Common myeloid progenitor, CD34-positive (primary cell): ENCODE results near the gene KRTAP20-1. TPM values are rescaled to one million over a fixed set of nuclear protein-coding genes. Genes with fewer than 3 reads are reported as not detected.

Experiments
- CTCF ChIA-PET: fragments of 350-600 bp; sonication (Branson Sonifier 250); formaldehyde crosslinking; loops from one replicate; lab custom pipeline; 2021; ENCODE audit warnings: antibody characterized with exemption; lab: Charles Lee
- POLR2A ChIA-PET: fragments of 350-600 bp; sonication (Branson Sonifier 250); formaldehyde crosslinking; loops from one replicate; lab custom pipeline; 2021; ENCODE audit warnings: antibody characterized with exemption; lab: Charles Lee
- DNase-seq, 3 donors: peaks; one replicate each; pipeline versions ENCODE4 v3.0.0 to v3.0.0-alpha.2; 2013
- H3K27ac ChIP-seq, 2 experiments: 1 replicate in 1 of 2; 2 replicates in 1 of 2; pipeline ENCODE4 v1.7.0; 2013; ENCODE audit warnings: inconsistent platforms in 2 of 2, low read length in 2 of 2, mild to moderate bottlenecking in 2 of 2, low read depth in 1 of 2, moderate library complexity in 1 of 2; ENCODE audit not compliant: severe bottlenecking in 2 of 2, insufficient read depth in 1 of 2, poor library complexity in 1 of 2
- H3K27me3 ChIP-seq, 5 experiments: replicated peaks in 2 of 5; 1 replicate in 3 of 5; 2 replicates in 2 of 5; pipeline versions ENCODE4 v1.6.1 to v1.7.0; 2013; ENCODE audit warnings: low read length in 4 of 5, mild to moderate bottlenecking in 2 of 5, moderate library complexity in 2 of 5, inconsistent platforms in 1 of 5; ENCODE audit not compliant: insufficient read depth in 5 of 5, control insufficient read depth in 4 of 5
- H3K36me3 ChIP-seq, 4 experiments: 1 replicate in 2 of 4; 2 replicates in 2 of 4; pipeline versions ENCODE4 v1.6.1 to v1.7.0; 2013; ENCODE audit warnings: low read length in 3 of 4, control low read depth in 1 of 4, mild to moderate bottlenecking in 1 of 4; ENCODE audit not compliant: control insufficient read depth in 4 of 4, insufficient read depth in 4 of 4
- H3K4me1 ChIP-seq, 4 experiments: 1 replicate in 3 of 4; 2 replicates in 1 of 4; pipeline versions ENCODE4 v1.6.1 to v1.7.1; 2013; ENCODE audit warnings: low read length in 3 of 4, mild to moderate bottlenecking in 3 of 4, control low read depth in 1 of 4, inconsistent platforms in 1 of 4, moderate library complexity in 1 of 4; ENCODE audit not compliant: control insufficient read depth in 4 of 4, insufficient read depth in 4 of 4; ENCODE audit errors: control extremely low read depth in 1 of 4
- H3K4me3 ChIP-seq, 7 experiments: 1 replicate in 4 of 7; 2 replicates in 3 of 7; pipeline versions ENCODE4 v1.5.1 to v1.7.0; 2013; ENCODE audit warnings: mild to moderate bottlenecking in 7 of 7, low read length in 6 of 7, moderate library complexity in 6 of 7, inconsistent platforms in 2 of 7, low read depth in 2 of 7, control low read depth in 1 of 7; ENCODE audit not compliant: insufficient read depth in 4 of 7, control insufficient read depth in 1 of 7; ENCODE audit errors: extremely low read depth in 1 of 7
- H3K9me3 ChIP-seq, 5 experiments: 1 replicate in 4 of 5; 2 replicates in 1 of 5; pipeline versions ENCODE4 v1.6.1 to v1.7.1; 2013; ENCODE audit warnings: low read length in 4 of 5, mild to moderate bottlenecking in 2 of 5, inconsistent platforms in 1 of 5, low read depth in 1 of 5, moderate library complexity in 1 of 5; ENCODE audit not compliant: control insufficient read depth in 4 of 5, insufficient read depth in 2 of 5; ENCODE audit errors: control extremely low read depth in 1 of 5
- WGBS: methylation state at CpG from one replicate; pipeline ENCODE4 v1.1.5; 2013; ENCODE audit not compliant: insufficient coverage; 5-methylcytosine and 5-hydroxymethylcytosine counted together
- polyA plus RNA-seq: library from polyadenylated mRNA; unstranded; fragments of 120-200 nt; gene quantifications from one replicate; pipeline ENCODE4 v1.2.1, GENCODE V29; 2013

The KRTAP20-1 gene, protein sequence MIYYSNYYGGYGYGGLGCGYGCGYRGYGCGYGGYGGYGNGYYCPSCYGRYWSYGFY
- polyA plus RNA-seq = not detected

DNA sequence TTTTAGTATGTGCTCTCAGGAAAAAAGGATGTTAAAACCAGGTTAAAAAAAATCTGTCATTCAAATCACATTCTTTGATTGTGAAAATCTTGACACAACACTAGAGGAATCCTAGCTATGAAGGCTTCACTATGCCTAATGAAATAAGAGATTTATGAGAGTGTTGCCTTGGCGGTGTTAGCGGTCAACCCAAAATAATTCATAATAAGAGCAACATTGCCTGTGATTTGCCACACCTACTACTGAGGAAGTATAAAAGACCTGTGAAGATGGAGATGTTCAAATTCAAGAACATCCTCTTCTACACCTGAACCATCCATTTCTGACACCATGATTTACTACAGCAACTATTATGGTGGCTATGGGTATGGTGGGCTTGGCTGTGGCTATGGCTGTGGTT, at the start of gene KRTAP20-1:
KRTAP20-1 (plus strand) TSS at position 301 of the 400 bp plus-strand sequence; CDS start at position 331, 30 bp downstream.
- DNase-seq = no peak
- no peaks in the 10 kb centered on the region for H3K4me1 ChIP-seq
- ChIA-PET CTCF (no interaction called here), POLR2A (no interaction called here)
- H3K36me3 ChIP-seq = no peaks in the 10 kb centered on the region
- H3K27me3 ChIP-seq = no peaks in the 10 kb centered on the region
- H3K9me3 ChIP-seq = no peaks in the 10 kb centered on the region
- H3K4me3 ChIP-seq = no peak within 1 kb of the TSS
- no CpG with 5 or more reads among the region's 2 CpGs for WGBS
- no peak within 1 kb of the TSS for H3K27ac ChIP-seq

DNA sequence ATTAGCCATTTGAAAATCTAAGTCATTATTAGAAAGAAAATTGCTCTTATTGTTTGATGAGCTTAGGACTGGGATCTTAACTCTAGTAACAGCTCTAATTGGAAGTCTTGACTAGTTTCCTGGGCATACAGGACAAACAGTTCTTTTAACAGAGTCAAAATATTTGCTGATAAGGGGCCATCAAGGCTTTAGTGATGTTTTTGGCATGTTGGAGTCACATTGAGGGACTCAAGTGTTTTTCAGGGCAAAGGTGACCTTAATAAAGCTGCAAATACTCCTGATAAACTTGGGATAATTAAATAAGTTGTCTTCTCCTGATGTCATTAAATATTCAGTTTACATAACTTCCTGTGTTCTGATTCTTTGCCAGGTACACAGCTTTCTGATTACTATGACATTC, 48.6 kb upstream of the KRTAP20-1 start:
- Histone ChIP-seq H3K4me1 (no peaks in the 10 kb centered on the region), H3K27ac (no peak overlapping the region), H3K36me3 (no peaks in the 10 kb centered on the region), H3K9me3 (no peaks in the 10 kb centered on the region), H3K4me3 (no peak overlapping the region), H3K27me3 (no peaks in the 10 kb centered on the region)
- ChIA-PET CTCF (no interaction called here), POLR2A (no interaction called here)
- DNase-seq = no peak

DNA sequence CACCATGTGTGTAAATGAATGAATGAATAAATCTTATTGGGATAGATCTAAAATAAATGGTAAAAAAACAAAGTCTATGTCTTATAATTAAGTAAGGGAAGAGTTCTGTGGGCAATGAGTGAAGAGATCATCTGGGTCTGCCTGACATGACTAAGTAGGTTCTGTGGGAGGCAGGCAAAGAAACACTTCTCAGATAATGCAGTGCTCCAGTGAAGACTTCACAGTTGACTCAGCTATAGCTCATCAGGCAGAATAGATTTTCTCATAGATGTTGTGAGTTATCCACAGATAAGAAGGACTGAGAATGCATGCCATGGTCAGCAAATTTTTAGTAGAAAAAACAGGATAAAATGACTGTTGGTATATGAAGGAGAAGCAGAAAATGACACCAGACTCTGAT, 38.5 kb upstream of the KRTAP20-1 start:
- no peak for DNase-seq
- CTCF ChIA-PET = no interaction called here
- Histone ChIP-seq H3K27ac (no peak overlapping the region), H3K27me3 (no peaks in the 10 kb centered on the region), H3K4me3 (no peak overlapping the region), H3K4me1 (no peaks in the 10 kb centered on the region), H3K36me3 (no peaks in the 10 kb centered on the region), H3K9me3 (no peaks in the 10 kb centered on the region)
- POLR2A ChIA-PET = no interaction called here

DNA sequence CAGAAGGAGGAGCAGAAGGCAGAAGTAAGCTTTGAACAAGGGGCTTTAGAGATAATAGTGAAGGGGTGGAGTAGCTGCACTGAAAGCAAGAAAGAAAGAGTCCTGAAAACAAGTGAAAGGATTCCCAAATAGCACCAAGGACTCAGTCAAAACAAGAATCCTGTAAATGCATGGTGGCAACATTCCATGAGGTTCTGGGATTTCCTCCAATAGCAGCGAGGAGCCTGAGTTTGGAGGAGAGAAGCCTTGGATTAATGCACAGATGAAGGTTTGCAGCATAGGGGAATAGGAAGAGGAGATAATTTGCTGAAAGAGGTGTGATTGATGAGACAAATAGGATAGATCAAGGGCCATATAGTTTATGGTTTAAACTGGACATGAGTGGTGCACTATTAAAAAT, 36.9 kb upstream of the KRTAP20-1 start:
- 93% methylated on average over 1 of the region's 1 CpG for WGBS
- CTCF ChIA-PET = no interaction called here
- POLR2A ChIA-PET = no interaction called here

DNA sequence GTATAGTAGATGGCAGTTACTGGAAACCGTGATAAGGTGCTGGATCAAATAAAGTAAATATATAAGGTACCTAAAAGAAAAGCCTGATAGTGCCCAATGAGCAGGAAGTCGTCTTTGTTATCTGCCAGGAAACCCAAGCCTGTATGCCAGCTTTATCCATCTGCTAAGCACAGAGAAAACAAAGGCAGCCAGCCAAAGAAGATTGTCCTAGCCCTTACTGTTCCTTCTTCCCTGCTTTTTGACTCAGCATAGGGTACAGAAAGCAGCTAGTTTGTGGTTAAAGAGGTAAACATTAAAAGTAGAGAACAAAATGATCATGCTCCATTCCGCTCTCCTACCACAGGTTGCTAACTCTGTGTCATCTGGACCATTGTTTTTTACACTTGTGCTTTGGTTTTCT, 36.1 kb upstream of the KRTAP20-1 start:
- ChIA-PET CTCF (no interaction called here), POLR2A (no interaction called here)
- no peak overlapping the region for H3K27ac ChIP-seq
- no peaks in the 10 kb centered on the region for H3K9me3 ChIP-seq
- H3K4me3 ChIP-seq = no peak overlapping the region
- WGBS = 57% methylated on average over 2 of the region's 3 CpGs
- H3K36me3 ChIP-seq = no peaks in the 10 kb centered on the region
- no peak for DNase-seq
- no peaks in the 10 kb centered on the region for H3K4me1 ChIP-seq
- H3K27me3 ChIP-seq = no peaks in the 10 kb centered on the region

More for the DNA sequence above, 36.9 kb upstream of the KRTAP20-1 start:
- Histone ChIP-seq H3K27ac (no peak overlapping the region), H3K9me3 (no peaks in the 10 kb centered on the region), H3K4me1 (no peaks in the 10 kb centered on the region), H3K27me3 (no peaks in the 10 kb centered on the region), H3K4me3 (no peak overlapping the region), H3K36me3 (no peaks in the 10 kb centered on the region)
- no peak for DNase-seq

DNA sequence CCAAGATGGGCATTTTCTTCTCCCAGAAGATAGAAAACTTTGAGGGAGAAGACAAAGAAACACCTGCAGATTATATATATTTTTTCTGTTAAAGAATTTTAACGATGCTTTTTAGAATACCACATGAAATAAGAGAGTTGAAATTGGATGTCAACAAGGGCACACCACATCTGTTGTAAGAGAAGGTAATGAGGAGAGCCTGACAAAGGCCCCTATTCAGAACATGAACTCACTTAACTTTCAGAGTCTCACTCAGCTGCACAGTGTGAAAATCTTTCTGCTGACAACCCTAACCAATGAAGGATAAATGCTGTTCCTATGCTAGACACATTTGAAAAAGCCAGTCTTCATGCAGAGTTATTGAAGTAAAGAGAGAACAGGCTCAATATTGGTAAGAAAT, 33.4 kb upstream of the KRTAP20-1 start:
- WGBS = no CpG with 5 or more reads among the region's 1 CpG
- Histone ChIP-seq H3K9me3 (no peaks in the 10 kb centered on the region), H3K27me3 (no peaks in the 10 kb centered on the region), H3K4me3 (no peak overlapping the region), H3K4me1 (no peaks in the 10 kb centered on the region), H3K27ac (no peak overlapping the region), H3K36me3 (no peaks in the 10 kb centered on the region)
- ChIA-PET POLR2A (no interaction called here), CTCF (no interaction called here)
- no peak for DNase-seq

DNA sequence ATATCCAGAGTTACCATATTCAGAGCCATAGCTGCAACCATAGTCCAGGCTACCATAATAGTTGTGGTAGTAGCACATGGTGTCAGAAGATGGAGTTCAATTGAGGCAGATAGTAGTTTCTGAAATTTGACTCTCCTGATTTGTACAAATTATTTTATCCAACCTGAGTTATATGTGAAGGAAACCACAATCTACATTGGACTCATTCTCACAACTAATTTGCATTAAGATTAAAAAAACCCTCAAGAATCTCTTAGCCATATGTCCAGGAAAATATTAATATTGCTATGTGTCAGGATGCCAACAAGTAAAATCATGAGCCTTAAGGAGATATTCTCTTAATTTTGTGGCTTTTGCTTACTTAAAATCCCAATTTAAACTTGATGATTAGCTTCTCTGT, 25.9 kb upstream of the KRTAP20-1 start, which contains the start of gene KRTAP22-2:
KRTAP22-2 (minus strand) TSS at position 101 of the 400 bp plus-strand sequence.
- POLR2A ChIA-PET = no interaction called here
- Histone ChIP-seq H3K4me3 (no peak within 1 kb of the TSS), H3K9me3 (no peaks in the 10 kb centered on the region), H3K4me1 (no peaks in the 10 kb centered on the region), H3K27ac (no peak within 1 kb of the TSS), H3K27me3 (no peaks in the 10 kb centered on the region), H3K36me3 (no peaks in the 10 kb centered on the region)
- DNase-seq = no peak
- CTCF ChIA-PET = no interaction called here
